Uterus (tissue), 2 donors: ENCODE results near the gene PCGF1.

Experiments used
- CTCF ChIP-seq, 4 experiments: fragments of 200-600 bp in 2 of 4; fragments of 450-650 bp in 2 of 4; sonication (generic) in 2 of 4; IDR thresholded peaks; one replicate each; pipeline ENCODE4 v1.5.1; 2016 to 2019; ENCODE audit warnings: antibody characterized with exemption in 4 of 4, mild to moderate bottlenecking in 2 of 4, moderate library complexity in 1 of 4
- POLR2A ChIP-seq, 2 donors: fragments of 450-650 bp; IDR thresholded peaks; one replicate each; pipeline ENCODE4 v1.6.1; 2016; ENCODE audit warnings: antibody characterized with exemption in 2 of 2, mild to moderate bottlenecking in 1 of 2, moderate library complexity in 1 of 2

- TF ChIP-seq CTCF (IDR thresholded peaks at IDR 0.05) (no peak), POLR2A (IDR thresholded peaks at IDR 0.05) (no peak)
Observed at GRCh38 chr2:74548285-74548899, 40.9 kb upstream of the PCGF1 start.
